Osteoblast (primary cell): ENCODE data around the gene GDF15. TPM values are rescaled to one million over a fixed set of nuclear protein-coding genes. Genes with fewer than 3 reads are reported as not detected.
"Not testable (repeated sequence)": the region's sequence is repeated elsewhere in the genome, so short reads cannot be mapped to it uniquely, and the experiment has no call there.

ENCODE experiments used
- DNase-seq: peaks from one replicate; pipeline ENCODE4 v3.0.0; 2011; ENCODE audit warnings: low spot score, mixed read lengths; ENCODE audit not compliant: insufficient read length; ENCODE audit errors: missing footprints
- H2AFZ ChIP-seq: 2 replicates; pipeline ENCODE4 v1.6.0; 2011; ENCODE audit warnings: mild to moderate bottlenecking, low read length
- H3K27ac ChIP-seq: 2 replicates; pipeline ENCODE4 v1.5.1; 2011; ENCODE audit warnings: mild to moderate bottlenecking, low read depth, low read length, moderate library complexity
- H3K27me3 ChIP-seq: 2 replicates; pipeline ENCODE4 v1.6.0; 2012; ENCODE audit warnings: mild to moderate bottlenecking, control low read depth, inconsistent platforms, low read length, moderate library complexity; ENCODE audit not compliant: insufficient read depth
- H3K36me3 ChIP-seq: 2 replicates; pipeline ENCODE4 v1.5.1; 2011; ENCODE audit warnings: mild to moderate bottlenecking, low read length, control low read depth, moderate library complexity; ENCODE audit not compliant: insufficient read depth
- H3K4me1 ChIP-seq: 2 replicates; pipeline ENCODE4 v1.5.1; 2011; ENCODE audit warnings: mild to moderate bottlenecking, low read length, control low read depth, moderate library complexity; ENCODE audit not compliant: insufficient read depth
- H3K4me2 ChIP-seq: 2 replicates; pipeline ENCODE4 v1.6.0; 2011; ENCODE audit warnings: mild to moderate bottlenecking, low read length; ENCODE audit not compliant: insufficient read depth
- H3K4me3 ChIP-seq: fragments of 200-600 bp; sonication (generic); 3 replicates; pipeline ENCODE4 v1.5.1; 2012; ENCODE audit warnings: mild to moderate bottlenecking, low read length, inconsistent platforms; ENCODE audit not compliant: insufficient read depth
- H3K79me2 ChIP-seq: 2 replicates; pipeline ENCODE4 v1.6.0; 2012; ENCODE audit warnings: mild to moderate bottlenecking, low read length, control low read depth, inconsistent platforms; ENCODE audit not compliant: insufficient read depth
- H3K9me3 ChIP-seq: 2 replicates; pipeline ENCODE4 v1.5.1; 2011; ENCODE audit warnings: low read depth, low read length, control low read depth
- H4K20me1 ChIP-seq: 2 replicates; pipeline ENCODE4 v1.6.0; 2012; ENCODE audit warnings: mild to moderate bottlenecking, low read length, control low read depth; ENCODE audit not compliant: insufficient read depth
- CTCF ChIP-seq: IDR thresholded peaks from 2 replicates; pipeline ENCODE4 v1.5.1; 2011; ENCODE audit warnings: mild to moderate bottlenecking, low read depth, low read length, moderate library complexity; ENCODE audit errors: extremely low read depth
- total RNA-seq: library from RNA; depleted of rRNA; stranded (reverse); fragments of >200 nt; gene quantifications from 2 replicates; pipeline ENCODE4 v1.2.3, GENCODE V29; 2012

Gene GDF15
- total RNA-seq, 1 donor, result 74.2 TPM

GRCh38 chr19:18397242-18398202 lies 11.6 kb downstream of the GDF15 start, which contains the start of gene LRRC25:
TSS of gene LRRC25 (minus strand) at chr19:18397622. CDS start at chr19:18396963, 659 bp downstream.
- H3K4me1 ChIP-seq, result peaks cover 19% of the 10 kb centered on the region
- peak; percentile 71 for DNase-seq
- H3K36me3 ChIP-seq, result no peaks in the 10 kb centered on the region
- no peaks in the 10 kb centered on the region for H3K9me3 ChIP-seq
- peak within 1 kb of the TSS; percentile 25 for H3K4me3 ChIP-seq
- TF ChIP-seq CTCF, result no peak
- no peak within 1 kb of the TSS for H3K4me2 ChIP-seq
- no peak within 1 kb of the TSS for H2AFZ ChIP-seq
- no peaks in the 10 kb centered on the region for H4K20me1 ChIP-seq
- no peak within 1 kb of the TSS for H3K27ac ChIP-seq
- H3K27me3 ChIP-seq, result peaks cover 17% of the 10 kb centered on the region
- no peaks in the 10 kb centered on the region for H3K79me2 ChIP-seq

- Histone ChIP-seq H2AFZ (no peak overlapping the region), H3K27ac (no peak overlapping the region), H3K36me3 (no peaks in the 10 kb centered on the region), H3K79me2 (no peaks in the 10 kb centered on the region), H3K4me3 (no peak overlapping the region), H4K20me1 (no peaks in the 10 kb centered on the region), H3K4me1 (peaks cover 15% of the 10 kb centered on the region), H3K9me3 (no peaks in the 10 kb centered on the region), H3K4me2 (peak overlapping the region; percentile 1), H3K27me3 (peaks cover 17% of the 10 kb centered on the region)
- DNase-seq, result peak; percentile 95
- no peak for TF ChIP-seq CTCF
These were observed 13.1 kb downstream of the GDF15 start for GRCh38 chr19:18399008-18399407.

GRCh38 chr19:18401580-18402112 lies 15.7 kb downstream of the GDF15 start:
- Histone ChIP-seq H3K4me1 (peaks cover 15% of the 10 kb centered on the region), H3K27ac (no peak overlapping the region), H4K20me1 (no peaks in the 10 kb centered on the region), H2AFZ (no peak overlapping the region), H3K27me3 (peaks cover 15% of the 10 kb centered on the region), H3K36me3 (no peaks in the 10 kb centered on the region), H3K9me3 (no peaks in the 10 kb centered on the region), H3K4me3 (no peak overlapping the region), H3K79me2 (no peaks in the 10 kb centered on the region), H3K4me2 (no peak overlapping the region)
- TF ChIP-seq CTCF, result peak; percentile 44
- DNase-seq, result peak; percentile 83

GRCh38 chr19:18402455-18403248 lies 16.7 kb downstream of the GDF15 start:
- not testable (repeated sequence) for H3K4me2 ChIP-seq, H3K27ac ChIP-seq, H3K27me3 ChIP-seq, H3K4me1 ChIP-seq, H3K79me2 ChIP-seq, H3K36me3 ChIP-seq, DNase-seq, H3K9me3 ChIP-seq, H3K4me3 ChIP-seq, H2AFZ ChIP-seq, H4K20me1 ChIP-seq

- H3K36me3 ChIP-seq, H3K9me3 ChIP-seq, H2AFZ ChIP-seq, H3K27me3 ChIP-seq, H3K4me2 ChIP-seq, H3K4me1 ChIP-seq, H4K20me1 ChIP-seq, H3K79me2 ChIP-seq, H3K4me3 ChIP-seq, DNase-seq, H3K27ac ChIP-seq: not testable (repeated sequence)
These were observed 19.8 kb downstream of the GDF15 start for GRCh38 chr19:18405754-18406153.
